Measurements from ENCODE around the gene MAPK14. TPM values are rescaled to one million over a fixed set of nuclear protein-coding genes. Genes with fewer than 3 reads are reported as not detected.

Gene MAPK14
- total and polyA plus RNA-seq, 4 donors, result 27.3 to 55.2 (median 36.0) TPM

DNA sequence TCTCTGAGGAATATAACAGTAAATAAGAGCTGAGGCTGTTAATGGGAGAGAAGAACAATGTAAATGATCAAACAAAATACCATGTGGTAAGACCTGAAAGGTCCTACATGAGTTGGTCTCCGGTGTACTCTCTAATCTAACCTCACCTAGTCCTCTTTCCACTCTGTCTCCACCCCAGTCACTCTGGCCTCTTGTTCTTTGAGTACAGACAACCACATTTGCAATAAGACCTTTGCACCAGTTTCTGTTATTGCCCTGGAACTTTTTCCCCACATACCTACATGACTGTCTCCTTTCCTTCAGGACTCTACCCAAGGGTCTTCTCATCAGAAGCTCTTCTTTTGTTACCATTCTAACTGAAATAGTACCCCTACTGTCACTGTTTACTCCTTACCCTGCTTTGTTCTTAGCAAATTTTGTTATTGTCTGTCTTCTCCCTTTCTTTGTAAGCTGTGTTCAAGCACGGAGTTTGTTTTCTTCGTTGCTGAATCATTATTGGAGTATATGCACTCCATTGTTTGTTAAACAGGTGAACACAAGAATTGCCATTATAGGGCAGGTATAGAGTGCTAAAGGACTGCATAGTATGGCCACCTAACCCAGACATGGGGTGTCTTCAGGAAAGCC, 37.3 kb downstream of the MAPK14 start:
- no peak for DNase-seq (ENCODE audit: low read depth in 4 of 6, low spot score in 6 of 6)
- Histone ChIP-seq H3K4me3 (ENCODE audit: low read depth, low read length) (no peak overlapping the region), H3K9me3 (ENCODE audit: control insufficient read depth, insufficient read depth, low read length) (no peaks in the 10 kb centered on the region), H3K27ac (ENCODE audit: low read depth, low read length) (no peak overlapping the region), H3K4me1 (ENCODE audit: control insufficient read depth, insufficient read depth, low read length) (no peaks in the 10 kb centered on the region), H3K36me3 (ENCODE audit: control insufficient read depth, insufficient read depth, low read length) (peaks cover 2% of the 10 kb centered on the region), H3K27me3 (ENCODE audit: control insufficient read depth, insufficient read depth, low read length) (no peaks in the 10 kb centered on the region)
- WGBS (ENCODE audit: insufficient coverage), result 97% methylated on average over 2 of the region's 3 CpGs

DNA sequence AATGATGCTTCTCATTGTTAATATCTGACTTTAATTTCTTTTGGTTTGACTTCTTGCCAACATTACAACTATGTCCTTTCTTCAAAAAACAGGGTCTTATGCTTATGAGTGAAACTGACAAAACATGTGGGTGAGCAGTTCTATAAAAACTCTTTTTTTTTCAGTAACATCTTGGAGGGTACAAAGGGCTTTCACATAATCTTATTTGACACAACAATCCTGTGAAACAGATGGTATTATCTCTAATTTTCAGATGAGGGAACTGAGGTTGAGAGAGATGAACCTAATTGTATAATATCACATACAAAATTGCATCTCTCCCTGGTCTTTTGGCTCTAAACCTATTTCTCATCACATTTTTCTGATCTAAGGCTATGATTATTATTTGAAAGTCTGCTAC, 38.3 kb downstream of the MAPK14 start:
- H3K4me1 ChIP-seq (ENCODE audit: control insufficient read depth, insufficient read depth, low read length), result no peaks in the 10 kb centered on the region
- no peak overlapping the region for H3K27ac ChIP-seq (ENCODE audit: low read depth, low read length)
- peaks cover 2% of the 10 kb centered on the region for H3K36me3 ChIP-seq (ENCODE audit: control insufficient read depth, insufficient read depth, low read length)
- DNase-seq (ENCODE audit: low read depth in 4 of 6, low spot score in 6 of 6), result no peak
- H3K9me3 ChIP-seq (ENCODE audit: control insufficient read depth, insufficient read depth, low read length), result no peaks in the 10 kb centered on the region
- no peak overlapping the region for H3K4me3 ChIP-seq (ENCODE audit: low read depth, low read length)
- no peaks in the 10 kb centered on the region for H3K27me3 ChIP-seq (ENCODE audit: control insufficient read depth, insufficient read depth, low read length)

DNA sequence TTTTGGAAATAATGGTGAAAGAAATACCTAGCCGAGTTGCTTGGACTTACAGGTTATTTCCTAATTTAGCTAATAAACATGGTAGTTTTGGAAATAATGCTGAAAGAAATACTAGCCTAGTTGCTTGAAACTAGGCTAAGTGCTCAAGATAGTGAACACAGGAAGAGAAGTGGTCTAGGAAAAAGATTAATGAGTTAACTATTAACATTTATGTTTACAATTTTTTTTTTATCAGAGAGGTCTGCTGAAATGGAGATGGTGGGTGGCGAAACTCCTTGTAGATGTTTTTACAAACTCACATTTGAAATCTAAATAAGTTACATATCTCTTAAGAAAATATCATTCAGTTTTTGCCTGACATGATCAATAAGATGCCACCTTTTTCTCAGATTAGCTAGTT, 39.2 kb downstream of the MAPK14 start:
- WGBS (ENCODE audit: insufficient coverage), result no CpG with 5 or more reads among the region's 2 CpGs
- DNase-seq (ENCODE audit: low read depth in 4 of 6, low spot score in 6 of 6), result no peak
- H3K27ac ChIP-seq (ENCODE audit: low read depth, low read length), result no peak overlapping the region
- H3K9me3 ChIP-seq (ENCODE audit: control insufficient read depth, insufficient read depth, low read length), result no peaks in the 10 kb centered on the region
- no peaks in the 10 kb centered on the region for H3K4me1 ChIP-seq (ENCODE audit: control insufficient read depth, insufficient read depth, low read length)
- no peaks in the 10 kb centered on the region for H3K27me3 ChIP-seq (ENCODE audit: control insufficient read depth, insufficient read depth, low read length)
- H3K4me3 ChIP-seq (ENCODE audit: low read depth, low read length), result no peak overlapping the region
- H3K36me3 ChIP-seq (ENCODE audit: control insufficient read depth, insufficient read depth, low read length), result peaks cover 2% of the 10 kb centered on the region

DNA sequence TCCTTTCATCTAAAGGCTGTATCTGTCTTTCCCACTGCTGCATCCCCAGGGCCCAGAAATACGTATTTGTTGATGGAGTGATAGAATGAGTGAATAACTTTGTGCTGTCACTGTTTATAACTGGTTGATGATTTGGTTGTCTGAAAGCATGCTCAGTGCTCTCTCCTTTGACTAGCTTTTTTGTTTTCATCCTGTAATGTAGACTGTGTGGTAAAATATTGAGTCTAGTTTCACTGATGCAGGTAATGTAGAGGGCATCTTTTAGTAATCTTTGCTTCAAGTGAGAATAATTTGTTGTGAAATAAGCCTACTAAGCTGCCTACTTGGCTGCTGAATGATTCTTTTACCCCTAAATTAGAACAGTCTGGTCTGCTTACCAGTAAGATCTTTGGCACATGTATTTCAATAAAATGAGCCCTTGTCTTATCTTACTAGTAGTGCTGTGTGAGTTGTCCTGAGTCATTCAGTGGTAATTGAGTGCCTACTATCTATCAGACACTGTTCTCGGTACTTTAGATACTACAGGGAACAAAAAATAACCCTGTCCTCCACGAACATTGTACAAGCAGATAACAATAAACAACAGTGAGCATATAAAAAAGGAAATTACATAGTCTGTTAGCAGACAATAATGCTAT, 39.9 kb downstream of the MAPK14 start:
- H3K27me3 ChIP-seq (ENCODE audit: control insufficient read depth, insufficient read depth, low read length), result no peaks in the 10 kb centered on the region
- WGBS (ENCODE audit: insufficient coverage), result 67% methylated on average over 1 of the region's 3 CpGs
- no peaks in the 10 kb centered on the region for H3K4me1 ChIP-seq (ENCODE audit: control insufficient read depth, insufficient read depth, low read length)
- H3K36me3 ChIP-seq (ENCODE audit: control insufficient read depth, insufficient read depth, low read length), result peaks cover 2% of the 10 kb centered on the region
- no peaks in the 10 kb centered on the region for H3K9me3 ChIP-seq (ENCODE audit: control insufficient read depth, insufficient read depth, low read length)
- no peak for DNase-seq (ENCODE audit: low read depth in 4 of 6, low spot score in 6 of 6)
- no peak overlapping the region for H3K4me3 ChIP-seq (ENCODE audit: low read depth, low read length)
- H3K27ac ChIP-seq (ENCODE audit: low read depth, low read length), result no peak overlapping the region

DNA sequence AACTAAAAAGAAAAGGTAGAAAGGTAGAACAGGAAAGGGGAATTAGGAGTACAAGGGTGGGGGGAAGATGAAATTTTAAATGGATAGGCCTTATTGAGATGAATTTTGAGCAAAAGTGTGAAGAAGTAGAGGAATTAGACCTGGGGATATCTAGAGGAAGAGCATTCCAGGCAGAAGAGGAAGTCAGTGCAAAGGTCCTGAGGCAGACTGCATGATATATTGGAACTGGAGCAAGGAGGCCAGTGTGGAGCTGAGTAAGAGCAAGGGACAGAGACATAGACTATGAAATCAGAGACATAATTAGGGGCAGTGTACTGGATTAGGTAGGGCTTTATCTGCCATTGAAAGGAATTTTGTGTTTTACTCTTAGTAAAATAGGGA, 40.4 kb downstream of the MAPK14 start:
- H3K27ac ChIP-seq (ENCODE audit: low read depth, low read length), result no peak overlapping the region
- no peaks in the 10 kb centered on the region for H3K9me3 ChIP-seq (ENCODE audit: control insufficient read depth, insufficient read depth, low read length)
- H3K4me1 ChIP-seq (ENCODE audit: control insufficient read depth, insufficient read depth, low read length), result no peaks in the 10 kb centered on the region

DNA sequence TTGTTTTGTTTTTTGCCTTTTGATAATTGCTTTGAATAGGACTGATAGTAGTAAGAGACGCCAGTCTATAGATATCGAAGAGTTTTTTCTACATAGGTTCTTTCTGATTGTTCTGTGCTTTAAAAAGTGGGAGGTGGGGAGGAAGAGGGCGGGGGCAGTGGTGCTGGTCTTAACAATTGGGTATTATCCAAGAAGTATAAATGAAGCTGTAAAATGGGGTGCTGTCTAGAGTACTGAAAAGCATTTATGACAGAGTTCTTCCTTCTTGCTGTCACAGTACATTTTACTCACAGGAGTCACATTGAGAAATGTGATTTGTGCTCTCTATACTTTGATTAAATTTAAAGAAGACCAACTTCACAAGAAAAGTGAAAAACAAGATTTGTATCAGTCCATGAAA, 41.0 kb downstream of the MAPK14 start:
- no peak for DNase-seq (ENCODE audit: low read depth in 4 of 6, low spot score in 6 of 6)
- H3K9me3 ChIP-seq (ENCODE audit: control insufficient read depth, insufficient read depth, low read length), result no peaks in the 10 kb centered on the region
- 46% methylated on average over 2 of the region's 3 CpGs for WGBS (ENCODE audit: insufficient coverage)
- no peaks in the 10 kb centered on the region for H3K27me3 ChIP-seq (ENCODE audit: control insufficient read depth, insufficient read depth, low read length)
- H3K27ac ChIP-seq (ENCODE audit: low read depth, low read length), result no peak overlapping the region
- no peaks in the 10 kb centered on the region for H3K4me1 ChIP-seq (ENCODE audit: control insufficient read depth, insufficient read depth, low read length)
- H3K4me3 ChIP-seq (ENCODE audit: low read depth, low read length), result no peak overlapping the region
- no peaks in the 10 kb centered on the region for H3K36me3 ChIP-seq (ENCODE audit: control insufficient read depth, insufficient read depth, low read length)

More for the DNA sequence above, 40.4 kb downstream of the MAPK14 start:
- no peak for DNase-seq (ENCODE audit: low read depth in 4 of 6, low spot score in 6 of 6)
- Histone ChIP-seq H3K36me3 (ENCODE audit: control insufficient read depth, insufficient read depth, low read length) (no peaks in the 10 kb centered on the region), H3K27me3 (ENCODE audit: control insufficient read depth, insufficient read depth, low read length) (no peaks in the 10 kb centered on the region), H3K4me3 (ENCODE audit: low read depth, low read length) (no peak overlapping the region)

DNA sequence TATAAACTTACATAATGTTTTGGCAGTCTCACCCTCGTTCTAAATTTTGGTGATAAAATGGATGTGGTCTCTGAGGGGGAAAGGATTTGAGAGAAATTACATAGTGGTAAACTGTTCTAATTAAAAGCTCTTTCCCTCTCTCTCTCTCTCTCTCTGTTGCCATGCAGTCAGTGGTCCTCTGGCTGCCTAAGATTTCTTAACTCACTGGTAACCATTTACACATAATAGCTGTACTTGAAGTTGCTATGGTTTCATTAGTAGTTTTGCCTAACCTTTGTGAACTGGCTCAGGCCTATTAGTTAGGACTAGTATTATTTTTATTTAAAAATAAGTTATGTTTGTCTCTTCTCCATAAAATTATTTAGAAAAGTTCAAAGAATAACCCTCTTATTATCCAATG, 42.0 kb downstream of the MAPK14 start:
- H3K4me1 ChIP-seq (ENCODE audit: control insufficient read depth, insufficient read depth, low read length), result no peaks in the 10 kb centered on the region
- no peaks in the 10 kb centered on the region for H3K9me3 ChIP-seq (ENCODE audit: control insufficient read depth, insufficient read depth, low read length)
- peak in 1 of 6 donors; percentile 11 for DNase-seq (ENCODE audit: low read depth in 4 of 6, low spot score in 6 of 6)
- no peak overlapping the region for H3K27ac ChIP-seq (ENCODE audit: low read depth, low read length)
- no CpG with 5 or more reads among the region's 1 CpG for WGBS (ENCODE audit: insufficient coverage)
- H3K36me3 ChIP-seq (ENCODE audit: control insufficient read depth, insufficient read depth, low read length), result no peaks in the 10 kb centered on the region
- no peaks in the 10 kb centered on the region for H3K27me3 ChIP-seq (ENCODE audit: control insufficient read depth, insufficient read depth, low read length)
- no peak overlapping the region for H3K4me3 ChIP-seq (ENCODE audit: low read depth, low read length)

DNA sequence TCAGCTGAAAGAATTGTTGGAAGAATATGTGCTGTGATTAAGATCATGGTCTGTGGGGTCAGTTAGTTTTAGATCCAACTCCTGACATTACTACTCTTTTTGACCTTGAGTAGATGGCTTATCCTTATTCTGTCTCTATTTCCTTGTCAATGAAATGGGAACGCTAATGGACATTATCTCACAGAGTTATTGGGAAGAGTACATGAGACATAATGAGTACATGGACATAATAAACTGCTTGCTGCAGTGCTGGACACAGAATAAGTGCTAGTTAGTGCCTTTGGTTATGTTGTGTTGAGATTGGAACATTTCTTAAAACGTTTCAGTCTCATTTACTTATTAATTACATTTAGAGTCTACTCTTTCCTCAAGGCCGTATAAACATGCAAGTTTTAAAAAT, 42.6 kb downstream of the MAPK14 start:
- Histone ChIP-seq H3K4me1 (ENCODE audit: control insufficient read depth, insufficient read depth, low read length) (no peaks in the 10 kb centered on the region), H3K4me3 (ENCODE audit: low read depth, low read length) (no peak overlapping the region), H3K27me3 (ENCODE audit: control insufficient read depth, insufficient read depth, low read length) (no peaks in the 10 kb centered on the region), H3K27ac (ENCODE audit: low read depth, low read length) (no peak overlapping the region), H3K9me3 (ENCODE audit: control insufficient read depth, insufficient read depth, low read length) (no peaks in the 10 kb centered on the region), H3K36me3 (ENCODE audit: control insufficient read depth, insufficient read depth, low read length) (no peaks in the 10 kb centered on the region)
- no peak for DNase-seq (ENCODE audit: low read depth in 4 of 6, low spot score in 6 of 6)
- no CpG with 5 or more reads among the region's 3 CpGs for WGBS (ENCODE audit: insufficient coverage)

DNA sequence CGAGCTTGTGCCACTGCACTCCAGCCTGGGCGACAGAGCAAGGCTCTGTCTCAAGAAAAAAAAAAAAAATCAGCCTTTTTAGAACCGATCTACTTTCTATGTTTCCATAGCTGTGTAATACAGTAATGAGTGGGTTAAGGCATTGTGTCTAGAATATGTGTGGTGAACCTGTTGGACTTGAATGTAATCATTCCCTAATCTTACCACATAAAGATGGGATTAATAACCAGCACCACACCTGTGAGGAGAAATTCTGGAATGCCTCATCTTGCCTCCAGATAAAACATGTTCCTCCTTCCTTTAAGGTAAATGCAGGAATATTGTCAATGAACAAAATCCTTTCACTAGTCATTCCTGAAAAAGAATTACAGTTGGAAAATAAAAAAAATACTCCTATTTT, 43.7 kb downstream of the MAPK14 start:
- Histone ChIP-seq H3K36me3 (ENCODE audit: control insufficient read depth, insufficient read depth, low read length) (no peaks in the 10 kb centered on the region), H3K9me3 (ENCODE audit: control insufficient read depth, insufficient read depth, low read length) (no peaks in the 10 kb centered on the region), H3K4me1 (ENCODE audit: control insufficient read depth, insufficient read depth, low read length) (no peaks in the 10 kb centered on the region), H3K27me3 (ENCODE audit: control insufficient read depth, insufficient read depth, low read length) (no peaks in the 10 kb centered on the region), H3K4me3 (ENCODE audit: low read depth, low read length) (no peak overlapping the region), H3K27ac (ENCODE audit: low read depth, low read length) (no peak overlapping the region)
- no CpG with 5 or more reads among the region's 3 CpGs for WGBS (ENCODE audit: insufficient coverage)
- no peak for DNase-seq (ENCODE audit: low read depth in 4 of 6, low spot score in 6 of 6)

DNA sequence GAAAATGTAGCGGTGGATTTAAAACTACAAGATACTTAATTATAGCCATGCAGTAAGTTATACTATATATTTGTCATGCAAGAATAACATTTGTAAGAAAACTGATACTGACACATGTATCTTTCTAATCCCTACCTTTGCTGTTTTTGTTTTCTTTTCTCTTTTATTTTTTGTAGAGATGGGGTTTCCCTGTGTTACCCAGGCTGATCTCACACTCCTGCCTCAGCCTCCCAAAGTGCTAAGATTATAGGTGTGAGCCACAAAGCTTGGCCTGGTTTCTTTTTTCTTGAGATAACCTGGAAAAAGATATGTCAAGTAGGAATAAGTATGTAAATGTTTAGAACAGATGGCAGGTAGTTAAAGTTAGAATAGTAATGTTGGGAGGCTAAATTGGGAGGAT, 44.1 kb downstream of the MAPK14 start:
- no peak for DNase-seq (ENCODE audit: low read depth in 4 of 6, low spot score in 6 of 6)
- H3K36me3 ChIP-seq (ENCODE audit: control insufficient read depth, insufficient read depth, low read length), result no peaks in the 10 kb centered on the region
- no peaks in the 10 kb centered on the region for H3K4me1 ChIP-seq (ENCODE audit: control insufficient read depth, insufficient read depth, low read length)
- H3K27me3 ChIP-seq (ENCODE audit: control insufficient read depth, insufficient read depth, low read length), result no peaks in the 10 kb centered on the region
- no peak overlapping the region for H3K27ac ChIP-seq (ENCODE audit: low read depth, low read length)
- no peaks in the 10 kb centered on the region for H3K9me3 ChIP-seq (ENCODE audit: control insufficient read depth, insufficient read depth, low read length)
- no CpG with 5 or more reads among the region's 1 CpG for WGBS (ENCODE audit: insufficient coverage)
- H3K4me3 ChIP-seq (ENCODE audit: low read depth, low read length), result no peak overlapping the region

Measured in spinal cord (tissue), 10 donors.